GM19438 (cell line): ENCODE data around the gene FAM25A.
"Not testable (repeated sequence)": the region's sequence is repeated elsewhere in the genome, so short reads cannot be mapped to it uniquely, and the experiment has no call there.

Experiments
- ATAC-seq: cut with Tn5 transposase; IDR thresholded peaks from one replicate; pipeline ENCODE4 v1.9.1; 2021; ENCODE audit warnings: low read depth; ENCODE audit not compliant: unreplicated experiment

FAM25A gene

GRCh38 chr10:87009134-87009696, 10.9 kb upstream of the FAM25A start:
- not testable (repeated sequence) for ATAC-seq

GRCh38 chr10:87013528-87013927, 6.6 kb upstream of the FAM25A start:
- not testable (repeated sequence) for ATAC-seq

- not testable (repeated sequence) for ATAC-seq
These were observed 4.9 kb upstream of the FAM25A start for GRCh38 chr10:87014986-87015716.

- ATAC-seq, result not testable (repeated sequence)
These were observed 2.0 kb upstream of the FAM25A start for GRCh38 chr10:87018127-87018526.

GRCh38 chr10:87019066-87019465, 1.0 kb upstream of the FAM25A start:
- ATAC-seq, result not testable (repeated sequence)

GRCh38 chr10:87019504-87019903, 590 bp upstream of the FAM25A start:
- ATAC-seq, result not testable (repeated sequence)

- not testable (repeated sequence) for ATAC-seq
These were observed 5.3 kb downstream of the FAM25A start for GRCh38 chr10:87025285-87025958.

GRCh38 chr10:87026747-87027508, 6.8 kb downstream of the FAM25A start:
- ATAC-seq, result not testable (repeated sequence)

GRCh38 chr10:87030419-87030818, 10.3 kb downstream of the FAM25A start:
- ATAC-seq, result not testable (repeated sequence)

- ATAC-seq, result no peak
These were observed 11.0 kb downstream of the FAM25A start for GRCh38 chr10:87030912-87031635.

- ATAC-seq, result no peak
These were observed 16.5 kb downstream of the FAM25A start for GRCh38 chr10:87036623-87037022.

- no peak for ATAC-seq
These were observed 18.2 kb downstream of the FAM25A start for GRCh38 chr10:87038286-87038717.

- no peak for ATAC-seq
These were observed 18.7 kb downstream of the FAM25A start for GRCh38 chr10:87038786-87039185.

- ATAC-seq, result not testable (repeated sequence)
These were observed 23.5 kb downstream of the FAM25A start for GRCh38 chr10:87043579-87043978.

GRCh38 chr10:87045434-87045938, 25.4 kb downstream of the FAM25A start:
- no peak for ATAC-seq

GRCh38 chr10:87053111-87053510, 33.0 kb downstream of the FAM25A start:
- no peak for ATAC-seq

GRCh38 chr10:87053577-87054181, 33.6 kb downstream of the FAM25A start:
- ATAC-seq, result no peak

- no peak for ATAC-seq
These were observed 34.5 kb downstream of the FAM25A start for GRCh38 chr10:87054373-87055295.

GRCh38 chr10:87058171-87058570, 38.1 kb downstream of the FAM25A start:
- no peak for ATAC-seq
